NCI-H2196 treated with DMSO at 0.1 percent for 48 hours (cell line): Measurements from ENCODE around the gene BAIAP2L1.
A peak's percentile ranks its signal among the peaks of the same experiment; 100 is the strongest.

Experiments
- DNase-seq: peaks from one replicate; lab custom pipeline; 2025; ENCODE audit not compliant: unreplicated experiment; lab: John Stamatoyannopoulos, UW

BAIAP2L1 gene

DNA sequence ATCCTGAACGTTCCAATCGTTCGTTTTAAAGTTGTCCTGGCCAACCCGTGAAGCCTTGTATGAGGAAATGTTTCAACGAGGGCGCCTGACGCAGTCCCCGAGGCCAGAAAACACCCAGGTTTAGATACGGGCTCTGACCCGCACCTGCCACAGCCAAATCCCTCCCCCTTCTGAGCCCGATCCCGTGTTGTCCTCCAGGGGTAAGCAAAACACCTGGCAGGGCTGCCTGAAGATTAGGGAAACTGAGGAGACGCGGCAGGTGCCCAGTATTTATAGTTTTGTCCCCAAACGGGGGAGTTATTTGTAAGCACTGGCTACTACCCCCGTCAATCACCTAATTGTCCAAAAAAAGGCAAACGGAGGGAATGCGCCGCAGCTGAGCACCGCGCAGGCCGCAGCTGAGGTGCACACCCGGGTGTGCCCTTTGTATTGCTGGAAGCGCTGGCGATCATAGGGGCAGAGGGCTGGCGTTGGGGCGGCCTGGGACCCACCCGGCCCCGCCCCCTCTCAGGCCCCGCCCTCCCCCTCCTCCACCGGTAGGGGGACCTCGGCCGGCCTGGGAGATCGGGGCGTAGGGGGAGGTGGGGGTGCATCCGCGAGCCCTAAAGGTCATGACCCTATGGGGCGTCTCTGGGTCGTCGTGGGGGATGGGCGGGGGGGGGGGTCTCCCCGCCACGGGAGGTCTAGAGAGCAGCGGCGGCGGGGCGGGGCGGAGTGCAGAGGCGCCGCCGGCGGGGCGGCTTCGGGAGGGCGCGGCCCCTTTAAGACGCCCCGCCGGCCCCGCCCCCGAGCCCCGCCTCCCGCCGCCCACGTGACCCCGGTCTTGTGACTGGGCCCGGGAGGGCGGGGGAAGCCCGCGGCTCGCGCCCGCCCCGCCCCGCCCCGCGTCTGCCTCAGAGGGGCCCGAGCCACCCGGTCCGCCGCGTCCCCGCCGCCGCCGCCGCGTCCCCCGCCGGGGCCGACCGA lies 119.8 kb downstream of the BAIAP2L1 start, which contains the start of gene BRI3:
Gene BRI3 (plus strand): TSS at position 896 of the 966 bp plus-strand sequence. CDS start 110 bp downstream, outside the sequence.
- DNase-seq = peak; percentile 84

GRCh38 chr7:98280296-98280695 lies 120.6 kb downstream of the BAIAP2L1 start:
- no peak for DNase-seq

DNA sequence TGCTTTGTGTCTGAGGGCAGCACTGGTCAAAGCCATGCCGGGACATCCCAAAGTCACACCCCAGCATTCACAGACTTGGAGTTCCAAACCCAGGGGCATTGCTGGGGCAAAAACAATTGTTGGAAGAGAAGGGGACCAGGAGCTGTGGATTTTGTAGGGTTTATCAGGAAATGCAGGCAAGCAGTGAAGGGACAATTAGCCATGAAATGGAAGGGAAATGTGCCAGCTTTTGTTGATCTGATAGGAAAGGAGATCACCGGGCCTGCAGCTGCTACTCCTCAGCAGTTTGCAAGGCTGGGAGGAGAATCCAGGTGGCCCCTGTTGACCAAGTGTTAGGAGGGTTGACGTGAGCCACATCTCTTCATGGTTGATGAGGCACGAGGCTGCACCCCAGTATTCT lies 122.0 kb downstream of the BAIAP2L1 start:
- DNase-seq = peak; percentile 30

DNA sequence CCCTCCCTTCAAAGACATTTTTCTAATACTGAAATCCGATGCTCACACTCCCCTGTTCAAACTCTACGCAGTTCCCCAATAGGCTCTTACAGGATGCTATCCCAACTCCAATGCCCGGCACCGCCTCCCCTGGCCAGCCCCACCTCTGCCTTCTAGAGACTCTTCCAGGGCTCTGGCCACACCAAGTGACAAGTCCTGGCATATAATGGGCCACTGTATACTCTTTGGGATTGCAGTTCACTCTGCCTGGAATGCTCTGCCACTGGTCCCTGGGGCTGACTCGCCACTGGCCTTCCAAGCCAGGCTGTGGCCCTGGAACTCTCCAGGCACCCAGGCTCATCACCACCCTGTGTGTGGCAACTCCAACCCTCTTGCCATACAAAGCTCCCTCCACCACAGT lies 122.5 kb downstream of the BAIAP2L1 start:
- peak; percentile 56 for DNase-seq

DNA sequence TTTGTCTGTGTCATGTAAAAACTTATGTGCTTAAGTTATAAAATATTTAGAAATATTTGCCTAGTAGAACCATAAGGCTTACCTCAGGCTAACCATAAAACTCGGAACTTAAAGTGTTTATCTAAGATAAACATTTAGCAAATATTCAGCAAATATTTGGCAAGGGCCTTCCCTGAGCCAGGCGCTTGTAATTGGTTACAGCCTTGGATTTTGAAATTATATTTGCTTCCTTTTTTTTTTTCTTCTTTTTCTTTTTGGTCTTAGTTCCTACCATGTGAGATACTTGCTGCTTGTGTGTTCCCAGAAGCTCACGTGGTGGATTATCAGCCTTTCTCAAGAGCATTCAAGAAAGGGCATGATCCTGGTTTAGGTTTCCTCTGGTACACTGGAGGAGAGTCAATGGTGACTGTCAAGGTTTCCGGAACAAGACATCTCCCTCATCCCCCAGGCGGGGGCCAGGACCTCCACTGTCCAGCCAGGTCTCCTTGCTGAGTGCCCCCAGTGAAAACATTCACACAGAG lies 124.6 kb downstream of the BAIAP2L1 start:
- no peak for DNase-seq

- DNase-seq = no peak
Measured at GRCh38 chr7:98267303-98267702, 133.6 kb downstream of the BAIAP2L1 start.

GRCh38 chr7:98266840-98267239 lies 134.1 kb downstream of the BAIAP2L1 start:
- DNase-seq = no peak

GRCh38 chr7:98265841-98266271 lies 135.0 kb downstream of the BAIAP2L1 start:
- no peak for DNase-seq

- no peak for DNase-seq
Measured at GRCh38 chr7:98257701-98258100, 143.2 kb downstream of the BAIAP2L1 start.

DNA sequence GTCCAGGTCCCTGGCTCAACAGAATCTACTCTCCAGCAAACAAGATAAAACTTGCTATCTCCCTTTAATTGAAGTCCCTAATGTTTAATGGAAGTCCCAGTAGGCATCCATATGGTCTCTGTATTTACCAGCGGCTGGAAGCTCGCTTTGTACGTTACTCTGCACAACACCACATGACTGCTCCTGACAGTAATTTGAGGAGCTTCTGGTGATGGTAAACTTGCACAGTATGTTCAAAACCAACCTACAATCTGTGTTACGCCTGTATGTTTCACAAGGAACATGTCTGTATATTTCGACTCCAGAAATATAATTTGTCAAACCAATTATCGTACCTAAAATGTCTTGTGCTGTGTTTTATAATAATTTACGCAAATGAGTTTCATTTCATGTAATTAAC lies 144.5 kb downstream of the BAIAP2L1 start:
- DNase-seq = no peak

DNA sequence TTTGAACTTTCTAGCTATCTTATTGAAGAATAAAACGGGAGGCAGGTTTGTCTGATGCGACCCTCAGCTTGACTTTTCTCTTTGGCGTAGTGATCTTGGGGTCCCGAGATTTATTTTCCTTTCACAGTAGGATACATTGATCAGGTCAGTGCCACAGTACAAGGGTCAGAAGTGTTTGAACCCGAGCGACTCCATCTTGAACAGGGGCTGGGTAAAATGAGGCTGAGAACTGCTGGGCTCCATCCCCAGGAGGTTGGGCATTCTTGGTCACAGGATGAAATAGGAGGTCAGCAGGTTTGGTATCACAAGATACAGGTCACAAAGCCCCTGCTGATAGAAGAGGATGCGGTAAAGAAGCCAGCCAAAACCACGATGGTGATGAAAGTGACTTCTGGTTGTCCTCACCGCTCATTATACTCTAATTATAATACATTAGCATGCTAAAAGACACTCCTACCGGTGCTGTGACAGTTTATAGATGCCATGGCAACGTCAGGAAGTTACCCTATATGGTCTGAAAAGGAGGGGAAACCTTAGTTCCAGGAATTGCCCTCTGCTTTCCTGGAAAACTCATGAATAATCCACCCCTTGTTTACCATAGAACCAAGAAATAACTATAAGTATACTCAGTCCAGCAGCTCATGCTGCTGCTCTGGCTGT lies 145.8 kb downstream of the BAIAP2L1 start:
- DNase-seq = no peak

DNA sequence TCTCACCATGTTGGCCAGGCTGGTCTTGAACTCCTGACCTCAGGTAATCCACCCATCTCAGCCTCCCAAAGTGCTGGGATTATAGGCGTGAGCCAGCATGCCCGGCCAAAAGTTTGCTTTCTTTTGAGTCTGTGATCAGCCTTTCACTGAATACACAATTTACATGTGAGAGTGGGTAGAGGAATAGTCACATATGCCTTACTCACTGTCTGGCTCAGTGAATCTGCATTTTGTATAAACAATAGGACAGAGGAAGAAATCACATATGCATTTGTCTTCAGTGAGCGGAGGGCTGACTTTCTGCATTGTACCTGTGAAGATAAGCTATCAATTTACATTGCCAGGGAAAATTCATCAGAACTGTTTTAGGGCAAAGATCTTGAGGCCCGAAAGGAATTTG lies 146.4 kb downstream of the BAIAP2L1 start:
- DNase-seq = no peak

DNA sequence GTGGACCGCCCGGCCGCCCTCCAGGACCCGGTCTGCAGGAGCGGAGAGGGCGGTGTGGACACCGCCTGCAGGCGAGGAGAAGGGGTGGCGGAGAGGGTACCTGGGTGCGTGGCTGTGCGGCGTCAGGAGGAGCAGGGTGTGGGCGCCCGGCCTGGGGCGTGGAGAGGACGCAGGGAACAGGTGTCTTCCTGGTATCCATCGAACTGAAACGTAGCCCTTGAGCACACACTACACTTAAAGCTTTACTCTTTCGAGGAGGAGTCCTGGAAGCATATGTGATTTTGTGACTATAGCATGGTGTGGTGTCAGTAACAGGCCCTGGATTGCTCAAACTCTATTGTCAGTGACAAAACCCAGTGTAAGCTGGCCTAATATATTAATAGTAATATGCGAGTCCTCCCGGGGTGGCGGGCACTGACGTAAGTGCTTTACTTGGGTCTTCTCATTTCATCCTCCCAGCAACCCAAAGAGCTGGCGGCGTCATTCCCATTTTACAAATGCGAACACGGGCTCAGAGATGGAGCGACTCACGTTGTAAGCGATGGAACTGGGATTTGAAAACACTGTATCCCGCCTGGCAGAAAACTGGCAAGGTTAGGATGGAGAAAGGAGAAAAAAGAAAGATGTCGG lies 148.3 kb downstream of the BAIAP2L1 start:
- no peak for DNase-seq

GRCh38 chr7:98251601-98252424 lies 149.1 kb downstream of the BAIAP2L1 start, which contains the start of gene TECPR1:
Gene TECPR1, minus strand, starts transcription at chr7:98252232. Its CDS starts 6,086 bp downstream, at chr7:98246146.
- DNase-seq = peak; percentile 87

- no peak for DNase-seq
Measured at GRCh38 chr7:98251231-98251600, 149.7 kb downstream of the BAIAP2L1 start.

DNA sequence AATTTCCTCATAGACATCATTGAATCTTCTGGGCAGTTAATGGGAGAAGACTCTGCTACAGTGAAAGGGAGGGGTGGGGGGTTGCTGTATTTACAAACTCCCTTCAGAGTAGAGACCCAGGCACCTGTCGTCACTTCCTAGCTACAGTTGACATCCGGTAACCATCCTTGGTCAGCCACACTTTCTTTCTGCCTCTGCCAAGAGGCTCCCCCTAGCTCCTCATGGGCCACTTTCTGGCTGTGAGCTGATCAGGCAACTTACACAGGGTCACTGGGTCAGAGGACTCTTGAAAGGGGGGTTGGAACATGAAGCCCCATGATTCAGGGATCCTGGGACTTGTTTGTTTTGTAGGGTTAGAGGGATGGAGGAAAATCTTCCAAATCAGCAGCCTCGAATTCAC lies 150.1 kb downstream of the BAIAP2L1 start:
- DNase-seq = no peak

GRCh38 chr7:98249106-98249505 lies 151.8 kb downstream of the BAIAP2L1 start:
- no peak for DNase-seq

DNA sequence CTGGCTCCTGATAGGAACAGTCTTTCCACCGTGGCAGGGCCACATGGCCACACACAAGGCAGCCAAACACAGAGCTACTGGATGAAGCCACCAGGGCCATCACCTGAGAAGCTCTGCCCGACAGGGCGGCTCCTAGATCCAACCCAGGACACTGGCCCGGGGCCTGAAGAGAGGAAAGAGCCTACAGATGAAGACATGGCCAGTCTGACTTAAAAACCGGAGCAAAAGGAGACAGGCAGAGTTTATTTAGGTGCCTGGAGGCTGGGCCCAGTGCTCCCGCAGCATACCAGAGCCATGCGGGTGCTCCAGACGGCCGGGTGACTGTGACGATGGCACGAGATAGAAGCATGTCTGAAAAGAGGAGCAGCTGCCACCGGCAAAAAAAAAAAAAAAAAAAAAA lies 152.7 kb downstream of the BAIAP2L1 start:
- DNase-seq = no peak

GRCh38 chr7:98244871-98245270 lies 156.0 kb downstream of the BAIAP2L1 start:
- DNase-seq = no peak

- DNase-seq = no peak
Measured at GRCh38 chr7:98242934-98243333, 158.0 kb downstream of the BAIAP2L1 start.
